ENCODE results near the gene VMAC.

DNA sequence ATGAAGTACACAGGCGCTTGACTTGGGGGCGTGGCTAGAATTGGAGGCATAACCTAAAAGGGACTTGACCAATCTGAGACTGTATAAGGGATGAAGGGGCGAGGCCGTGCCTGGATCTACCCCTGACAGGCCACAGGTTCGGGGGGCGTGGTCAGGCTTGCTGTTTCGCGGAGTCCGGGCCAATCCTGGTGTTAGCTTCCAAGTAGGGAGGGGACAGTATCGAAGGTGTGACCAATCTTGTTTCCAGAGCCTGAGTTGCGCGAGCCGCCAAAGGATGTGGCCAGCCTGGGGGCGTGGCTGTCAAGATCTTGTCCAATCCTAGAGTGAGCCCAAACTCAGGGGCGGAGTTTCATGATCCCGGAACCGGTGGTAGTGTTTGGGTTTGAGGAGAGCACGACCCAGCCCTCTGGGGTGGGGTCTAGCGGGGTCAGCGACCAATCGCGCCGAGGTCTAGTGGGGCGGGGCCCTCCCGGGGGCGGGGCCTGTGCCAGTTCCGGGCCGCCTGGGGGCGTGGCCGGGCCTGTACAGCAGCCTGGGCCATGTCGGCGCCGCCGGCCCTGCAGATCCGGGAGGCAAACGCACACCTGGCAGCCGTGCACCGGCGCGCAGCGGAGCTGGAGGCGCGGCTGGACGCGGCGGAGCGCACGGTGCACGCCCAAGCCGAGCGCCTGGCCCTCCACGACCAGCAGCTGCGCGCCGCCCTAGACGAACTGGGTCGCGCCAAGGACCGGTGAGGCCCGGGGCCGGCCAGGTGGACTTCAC is at the start of gene VMAC:
- TF ChIP-seq, protein P1, sequence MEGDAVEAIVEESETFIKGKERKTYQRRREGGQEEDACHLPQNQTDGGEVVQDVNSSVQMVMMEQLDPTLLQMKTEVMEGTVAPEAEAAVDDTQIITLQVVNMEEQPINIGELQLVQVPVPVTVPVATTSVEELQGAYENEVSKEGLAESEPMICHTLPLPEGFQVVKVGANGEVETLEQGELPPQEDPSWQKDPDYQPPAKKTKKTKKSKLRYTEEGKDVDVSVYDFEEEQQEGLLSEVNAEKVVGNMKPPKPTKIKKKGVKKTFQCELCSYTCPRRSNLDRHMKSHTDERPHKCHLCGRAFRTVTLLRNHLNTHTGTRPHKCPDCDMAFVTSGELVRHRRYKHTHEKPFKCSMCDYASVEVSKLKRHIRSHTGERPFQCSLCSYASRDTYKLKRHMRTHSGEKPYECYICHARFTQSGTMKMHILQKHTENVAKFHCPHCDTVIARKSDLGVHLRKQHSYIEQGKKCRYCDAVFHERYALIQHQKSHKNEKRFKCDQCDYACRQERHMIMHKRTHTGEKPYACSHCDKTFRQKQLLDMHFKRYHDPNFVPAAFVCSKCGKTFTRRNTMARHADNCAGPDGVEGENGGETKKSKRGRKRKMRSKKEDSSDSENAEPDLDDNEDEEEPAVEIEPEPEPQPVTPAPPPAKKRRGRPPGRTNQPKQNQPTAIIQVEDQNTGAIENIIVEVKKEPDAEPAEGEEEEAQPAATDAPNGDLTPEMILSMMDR (IDR thresholded peaks at IDR 0.05): peak in 2 of 4 experiments; percentile 14 to 29
- peak; percentile 81 for TF ChIP-seq POLR2A (IDR thresholded peaks at IDR 0.05)
- peak; percentile 92 for TF ChIP-seq POLR2AphosphoS5 (IDR thresholded peaks at IDR 0.05)
